HT1080 (cell line): ENCODE measurements around the gene CADPS2. TPM values are rescaled to one million over a fixed set of nuclear protein-coding genes. Genes with fewer than 3 reads are reported as not detected.

Experiments used
- DNase-seq: peaks from one replicate; pipeline ENCODE4 v3.0.0-alpha.2; 2015; ENCODE audit warnings: low read depth
- total RNA-seq: library from RNA; depleted of rRNA; stranded (reverse); fragments of >200 nt; shearing (Covaris generic); gene quantifications from 2 replicates; pipeline ENCODE4 v1.2.3, GENCODE V29; 2014

The CADPS2 gene
- total RNA-seq, 1 experiment from 2014 or later, result 13.0 TPM

- DNase-seq, result no peak
These were observed 428.3 kb downstream of the CADPS2 start for GRCh38 chr7:122457969-122458368.

GRCh38 chr7:122457325-122457724, 428.9 kb downstream of the CADPS2 start:
- no peak for DNase-seq

GRCh38 chr7:122454776-122455507, 431.3 kb downstream of the CADPS2 start:
- DNase-seq, result no peak

- DNase-seq, result no peak
These were observed 432.8 kb downstream of the CADPS2 start for GRCh38 chr7:122453432-122453831.

GRCh38 chr7:122448893-122449589, 437.2 kb downstream of the CADPS2 start:
- no peak for DNase-seq

- DNase-seq, result no peak
These were observed 443.3 kb downstream of the CADPS2 start for GRCh38 chr7:122442929-122443328.

GRCh38 chr7:122438492-122438891, 447.8 kb downstream of the CADPS2 start:
- DNase-seq, result no peak

GRCh38 chr7:122438006-122438405, 448.3 kb downstream of the CADPS2 start:
- DNase-seq, result no peak

GRCh38 chr7:122433765-122434164, 452.5 kb downstream of the CADPS2 start:
- no peak for DNase-seq

GRCh38 chr7:122430710-122431109, 455.6 kb downstream of the CADPS2 start:
- DNase-seq, result peak; percentile 18

- DNase-seq, result no peak
These were observed 456.3 kb downstream of the CADPS2 start for GRCh38 chr7:122429926-122430325.

GRCh38 chr7:122425731-122426130, 460.5 kb downstream of the CADPS2 start:
- DNase-seq, result no peak

GRCh38 chr7:122423591-122423990, 462.7 kb downstream of the CADPS2 start:
- no peak for DNase-seq

- DNase-seq, result no peak
These were observed 469.9 kb downstream of the CADPS2 start for GRCh38 chr7:122416336-122416735.

GRCh38 chr7:122415510-122415909, 470.8 kb downstream of the CADPS2 start:
- DNase-seq, result no peak

GRCh38 chr7:122413339-122413738, 472.9 kb downstream of the CADPS2 start:
- no peak for DNase-seq

- peak; percentile 37 for DNase-seq
These were observed 473.4 kb downstream of the CADPS2 start for GRCh38 chr7:122412883-122413282.

- DNase-seq, result no peak
These were observed 473.8 kb downstream of the CADPS2 start for GRCh38 chr7:122412441-122412840.

- no peak for DNase-seq
These were observed 479.1 kb downstream of the CADPS2 start for GRCh38 chr7:122407195-122407594.

- no peak for DNase-seq
These were observed 483.1 kb downstream of the CADPS2 start for GRCh38 chr7:122403113-122403512.

GRCh38 chr7:122402235-122402634, 484.0 kb downstream of the CADPS2 start:
- DNase-seq, result no peak

- DNase-seq, result no peak
These were observed 488.9 kb downstream of the CADPS2 start for GRCh38 chr7:122397381-122397780.

GRCh38 chr7:122394512-122394911, 491.7 kb downstream of the CADPS2 start:
- no peak for DNase-seq
